Neural crest cell (in vitro differentiated cells): Measurements from ENCODE around the gene PUS3. TPM values are rescaled to one million over a fixed set of nuclear protein-coding genes. Genes with fewer than 3 reads are reported as not detected.

Source experiments
- DNase-seq: peaks from one replicate; pipeline ENCODE4 v3.0.0; 2021; ENCODE audit warnings: low read depth, mixed read lengths, low spot score
- H3K27ac Mint-ChIP-seq: one replicate; pipeline ENCODE4 v1.8.0; 2021; ENCODE audit warnings: mild to moderate bottlenecking, mixed read lengths; ENCODE audit not compliant: unreplicated experiment
- H3K27me3 Mint-ChIP-seq: 2 replicates; pipeline ENCODE4 v1.8.0; 2021; ENCODE audit warnings: low read depth, mild to moderate bottlenecking, mixed read lengths
- H3K36me3 Mint-ChIP-seq: 2 replicates; pipeline ENCODE4 v1.8.0; 2021; ENCODE audit warnings: low read depth, mild to moderate bottlenecking, mixed read lengths
- H3K4me1 Mint-ChIP-seq: 2 replicates; pipeline ENCODE4 v1.8.0; 2021; ENCODE audit warnings: mixed read lengths
- H3K4me3 Mint-ChIP-seq: one replicate; pipeline ENCODE4 v1.8.0; 2021; ENCODE audit warnings: mild to moderate bottlenecking, mixed read lengths
- H3K9me3 Mint-ChIP-seq: 2 replicates; pipeline ENCODE4 v1.8.0; 2021; ENCODE audit warnings: mixed read lengths
- CTCF ChIP-seq: fragments of 200-600 bp; sonication (generic); conservative IDR thresholded peaks from 2 replicates; pipeline ENCODE4 v1.5.0; 2021; ENCODE audit warnings: antibody characterized with exemption, mild to moderate bottlenecking
- total RNA-seq: library from RNA; stranded (reverse); gene quantifications from 2 replicates; pipeline ENCODE4 v1.2.1, GENCODE V29; 2021

Gene PUS3
- total RNA-seq, 1 donor from 2014 or later, result 14.9 TPM

GRCh38 chr11:125938418-125938817 is 35.4 kb upstream of the PUS3 start:
- Mint-ChIP-seq H3K4me1 (peaks cover 10% of the 10 kb centered on the region), H3K27ac (no peak overlapping the region), H3K9me3 (no peaks in the 10 kb centered on the region), H3K27me3 (peaks cover 15% of the 10 kb centered on the region), H3K36me3 (no peaks in the 10 kb centered on the region), H3K4me3 (no peak overlapping the region)
- no peak for DNase-seq
- no peak for TF ChIP-seq CTCF

GRCh38 chr11:125935618-125936199 is 32.7 kb upstream of the PUS3 start:
- Mint-ChIP-seq H3K27me3 (peaks cover 13% of the 10 kb centered on the region), H3K4me1 (peaks cover 4% of the 10 kb centered on the region), H3K27ac (no peak overlapping the region), H3K9me3 (no peaks in the 10 kb centered on the region), H3K36me3 (no peaks in the 10 kb centered on the region), H3K4me3 (no peak overlapping the region)
- no peak for DNase-seq
- no peak for TF ChIP-seq CTCF

GRCh38 chr11:125935056-125935455 is 32.0 kb upstream of the PUS3 start:
- no peak overlapping the region for H3K4me3 Mint-ChIP-seq

GRCh38 chr11:125934473-125934872 is 31.5 kb upstream of the PUS3 start:
- no peaks in the 10 kb centered on the region for H3K9me3 Mint-ChIP-seq
- peaks cover 4% of the 10 kb centered on the region for H3K4me1 Mint-ChIP-seq
- DNase-seq, result no peak
- TF ChIP-seq CTCF, result no peak
- no peak overlapping the region for H3K4me3 Mint-ChIP-seq
- no peaks in the 10 kb centered on the region for H3K36me3 Mint-ChIP-seq
- H3K27ac Mint-ChIP-seq, result no peak overlapping the region
- H3K27me3 Mint-ChIP-seq, result peaks cover 15% of the 10 kb centered on the region

More at GRCh38 chr11:125935056-125935455, 32.0 kb upstream of the PUS3 start:
- peaks cover 4% of the 10 kb centered on the region for H3K4me1 Mint-ChIP-seq
- H3K36me3 Mint-ChIP-seq, result no peaks in the 10 kb centered on the region
- no peaks in the 10 kb centered on the region for H3K9me3 Mint-ChIP-seq
- peaks cover 15% of the 10 kb centered on the region for H3K27me3 Mint-ChIP-seq
- no peak for TF ChIP-seq CTCF
- no peak overlapping the region for H3K27ac Mint-ChIP-seq
- DNase-seq, result no peak

GRCh38 chr11:125933030-125933813 is 30.2 kb upstream of the PUS3 start:
- no peaks in the 10 kb centered on the region for H3K4me1 Mint-ChIP-seq
- no peak overlapping the region for H3K27ac Mint-ChIP-seq
- no peak for TF ChIP-seq CTCF
- no peaks in the 10 kb centered on the region for H3K36me3 Mint-ChIP-seq
- peaks cover 15% of the 10 kb centered on the region for H3K27me3 Mint-ChIP-seq
- no peak overlapping the region for H3K4me3 Mint-ChIP-seq
- H3K9me3 Mint-ChIP-seq, result no peaks in the 10 kb centered on the region
- DNase-seq, result no peak
